ENCODE measurements around the gene BLACAT1. TPM values are rescaled to one million over a fixed set of nuclear protein-coding genes. Genes with fewer than 3 reads are reported as not detected.
A peak's percentile ranks its signal among the peaks of the same experiment; 100 is the strongest.

The BLACAT1 gene
- total and polyA plus RNA-seq, 2 of the 13 experiments (the other 11 are each of a cell fraction or from before 2014, with no cell fraction given) = 1.2 to 2.8 TPM

DNA sequence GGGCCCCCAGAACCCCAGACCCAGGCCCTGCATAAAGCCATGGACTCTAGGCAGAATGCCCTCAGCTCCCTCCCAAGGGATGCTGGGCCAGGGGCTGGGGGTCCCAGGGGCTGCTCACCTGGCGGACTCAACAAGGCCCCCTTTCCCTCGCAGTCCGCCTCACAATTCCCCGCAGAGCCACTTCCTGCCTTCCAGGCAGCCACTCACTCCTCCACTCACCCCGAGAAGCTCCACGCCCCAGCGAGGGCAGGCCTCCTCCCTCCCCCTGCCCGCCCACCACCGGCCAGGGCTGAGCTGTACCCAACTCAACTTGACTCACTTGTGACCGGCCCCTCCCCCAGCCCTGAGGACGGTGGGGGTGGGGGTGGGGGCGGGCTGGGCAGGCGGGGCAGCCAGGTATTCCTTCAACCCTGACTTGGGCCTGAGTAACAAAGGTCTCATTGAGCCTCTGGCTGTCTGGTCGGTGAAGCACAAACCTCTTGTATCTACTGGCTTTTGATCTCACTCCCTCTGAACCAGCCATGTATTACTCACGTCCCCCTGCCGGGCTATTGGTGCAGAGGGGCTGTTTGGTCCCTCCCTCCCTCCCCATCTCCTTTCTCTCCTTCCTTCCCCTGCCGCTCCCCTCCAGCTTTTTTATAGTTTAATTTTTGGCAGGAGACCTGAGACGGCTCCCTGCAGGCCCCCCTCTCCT is 5.9 kb downstream of the BLACAT1 start (continued):
- TF ChIP-seq, protein P1, sequence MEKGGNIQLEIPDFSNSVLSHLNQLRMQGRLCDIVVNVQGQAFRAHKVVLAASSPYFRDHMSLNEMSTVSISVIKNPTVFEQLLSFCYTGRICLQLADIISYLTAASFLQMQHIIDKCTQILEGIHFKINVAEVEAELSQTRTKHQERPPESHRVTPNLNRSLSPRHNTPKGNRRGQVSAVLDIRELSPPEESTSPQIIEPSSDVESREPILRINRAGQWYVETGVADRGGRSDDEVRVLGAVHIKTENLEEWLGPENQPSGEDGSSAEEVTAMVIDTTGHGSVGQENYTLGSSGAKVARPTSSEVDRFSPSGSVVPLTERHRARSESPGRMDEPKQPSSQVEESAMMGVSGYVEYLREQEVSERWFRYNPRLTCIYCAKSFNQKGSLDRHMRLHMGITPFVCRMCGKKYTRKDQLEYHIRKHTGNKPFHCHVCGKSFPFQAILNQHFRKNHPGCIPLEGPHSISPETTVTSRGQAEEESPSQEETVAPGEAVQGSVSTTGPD (CRISPR knock-in tag; IDR thresholded peaks at IDR 0.05) = no peak
- TF ChIP-seq POLR2A (IDR thresholded peaks at IDR 0.05; ENCODE audit: insufficient read depth in 1 of 2, low read depth in 2 of 2, low read length in 2 of 2) (peak; percentile 46 to 77; a peak in 3 of 4 replicates), SMAD1 (CRISPR knock-in tag; IDR thresholded peaks at IDR 0.05; ENCODE audit: borderline replicate concordance, low read depth) (no peak), MEIS2 (CRISPR knock-in tag; IDR thresholded peaks at IDR 0.05) (no peak), ZNF574 (CRISPR knock-in tag; IDR thresholded peaks at IDR 0.05) (peak; percentile 46; the same call in 1 of the 2 replicates), ZBTB7B (CRISPR knock-in tag; IDR thresholded peaks at IDR 0.05) (peak; percentile 38; the same call in 1 of the 2 replicates), ZFX (CRISPR knock-in tag; IDR thresholded peaks at IDR 0.05; ENCODE audit: low read depth) (0 out of 2 replicates have a peak, but pooled peaks have one; percentile 27), ZNF543 (CRISPR knock-in tag; IDR thresholded peaks at IDR 0.05) (no peak), NAIF1 (CRISPR knock-in tag; IDR thresholded peaks at IDR 0.05; ENCODE audit: borderline replicate concordance) (no peak), ELF4 (CRISPR knock-in tag; IDR thresholded peaks at IDR 0.05; ENCODE audit: borderline replicate concordance) (0 out of 2 replicates have a peak, but pooled peaks have one; percentile 40), ZNF44 (CRISPR knock-in tag; IDR thresholded peaks at IDR 0.05) (no peak), RBFOX2 (IDR thresholded peaks at IDR 0.05; ENCODE audit: low read depth, low read length) (peak; percentile 51; the same call in 1 of the 2 replicates), ZFP41 (CRISPR knock-in tag; IDR thresholded peaks at IDR 0.05; ENCODE audit: borderline replicate concordance) (no peak), ZNF776 (CRISPR knock-in tag; IDR thresholded peaks at IDR 0.05) (no peak), HHEX (CRISPR knock-in tag; IDR thresholded peaks at IDR 0.05) (no peak), CENPX (CRISPR knock-in tag; IDR thresholded peaks at IDR 0.05) (no peak), KMT2B (CRISPR knock-in tag; IDR thresholded peaks at IDR 0.05) (no peak), PHF20 (CRISPR knock-in tag; IDR thresholded peaks at IDR 0.05) (no peak), KLF13 (CRISPR knock-in tag; IDR thresholded peaks at IDR 0.05) (no peak), RBM39 (IDR thresholded peaks at IDR 0.05; ENCODE audit: low read depth, low read length, poor library complexity, severe bottlenecking) (no peak), SPEN (CRISPR knock-in tag; IDR thresholded peaks at IDR 0.05; ENCODE audit: low read depth) (no peak), ZNF253 (CRISPR knock-in tag; IDR thresholded peaks at IDR 0.05; ENCODE audit: borderline replicate concordance) (no peak), YEATS4 (CRISPR knock-in tag; IDR thresholded peaks at IDR 0.05; ENCODE audit: borderline replicate concordance) (peak; percentile 55; the same call in 1 of the 2 replicates), THAP11 (CRISPR knock-in tag; IDR thresholded peaks at IDR 0.05) (0 out of 2 replicates have a peak, but pooled peaks have one; percentile 11)
- TF ChIP-seq, protein P2, sequence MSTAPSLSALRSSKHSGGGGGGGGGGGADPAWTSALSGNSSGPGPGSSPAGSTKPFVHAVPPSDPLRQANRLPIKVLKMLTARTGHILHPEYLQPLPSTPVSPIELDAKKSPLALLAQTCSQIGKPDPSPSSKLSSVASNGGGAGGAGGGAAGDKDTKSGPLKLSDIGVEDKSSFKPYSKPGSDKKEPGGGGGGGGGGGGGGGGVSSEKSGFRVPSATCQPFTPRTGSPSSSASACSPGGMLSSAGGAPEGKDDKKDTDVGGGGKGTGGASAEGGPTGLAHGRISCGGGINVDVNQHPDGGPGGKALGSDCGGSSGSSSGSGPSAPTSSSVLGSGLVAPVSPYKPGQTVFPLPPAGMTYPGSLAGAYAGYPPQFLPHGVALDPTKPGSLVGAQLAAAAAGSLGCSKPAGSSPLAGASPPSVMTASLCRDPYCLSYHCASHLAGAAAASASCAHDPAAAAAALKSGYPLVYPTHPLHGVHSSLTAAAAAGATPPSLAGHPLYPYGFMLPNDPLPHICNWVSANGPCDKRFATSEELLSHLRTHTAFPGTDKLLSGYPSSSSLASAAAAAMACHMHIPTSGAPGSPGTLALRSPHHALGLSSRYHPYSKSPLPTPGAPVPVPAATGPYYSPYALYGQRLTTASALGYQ (CRISPR knock-in tag; IDR thresholded peaks at IDR 0.05) = no peak

Data from HepG2 (cell line).